Measurements from ENCODE around the gene OTX2.
A peak's percentile ranks its signal among the peaks of the same experiment; 100 is the strongest.

Gene OTX2

DNA sequence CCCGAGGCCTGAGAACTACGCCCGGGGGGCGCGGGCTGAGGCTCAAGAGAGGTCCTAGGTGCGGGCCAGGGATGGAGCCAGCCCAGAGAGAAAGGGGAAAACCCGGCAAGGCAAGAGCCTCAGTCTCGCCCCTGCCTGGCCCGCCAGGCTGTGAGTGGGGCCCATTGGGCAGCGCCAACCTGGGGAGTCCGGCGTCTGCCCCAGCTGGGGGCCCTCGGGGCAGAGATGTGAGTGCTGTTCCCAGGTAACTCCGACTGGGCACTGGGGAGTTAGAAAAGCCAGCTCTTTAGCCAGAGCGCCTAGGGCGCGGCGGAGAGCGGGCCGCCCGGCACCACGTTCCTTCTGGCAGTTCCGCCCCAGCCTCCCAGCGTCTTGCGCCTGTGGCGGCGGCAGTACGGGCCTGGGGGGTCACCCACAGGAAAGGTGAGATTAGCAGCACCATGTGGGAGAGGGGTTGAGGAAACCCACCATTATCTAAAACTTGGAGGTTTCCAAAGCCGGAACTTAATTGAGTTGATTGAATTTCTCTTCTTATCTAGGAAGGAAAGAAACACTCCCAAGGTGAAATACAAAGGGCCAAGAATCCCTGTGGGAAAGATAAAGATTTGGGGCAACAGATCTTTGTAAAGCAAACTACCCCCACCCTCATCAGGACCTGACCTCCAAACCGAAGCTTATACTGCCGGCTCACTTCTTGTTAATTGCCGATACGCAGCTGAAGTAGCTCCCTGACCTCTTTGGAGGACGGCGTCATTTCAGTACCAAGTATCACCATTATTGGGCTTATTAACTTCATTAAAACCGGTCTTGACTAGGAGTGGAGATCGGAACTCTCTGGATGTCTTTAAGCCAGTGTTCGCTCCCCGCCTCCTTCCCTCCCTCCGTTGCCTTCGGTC lies 11.6 kb downstream of the OTX2 start:
- Histone ChIP-seq H3K27ac (ENCODE audit: low read depth, low read length) (no peak overlapping the region), H4K8ac (ENCODE audit: low read depth, low read length) (no peak overlapping the region), H4K91ac (ENCODE audit: low read depth, low read length) (no peak overlapping the region), H3K4me3 (ENCODE audit: low read depth, low read length) (no peak overlapping the region), H3K9ac (ENCODE audit: low read length) (no peak overlapping the region), H3K79me2 (ENCODE audit: control insufficient read depth, insufficient read depth, low read length, poor library complexity) (no peaks in the 10 kb centered on the region), H2BK120ac (ENCODE audit: insufficient read depth, low read length, poor library complexity) (no peak overlapping the region), H2AFZ (ENCODE audit: insufficient read depth, low read length, poor library complexity) (peak overlapping the region; percentile 59), H3K4me2 (ENCODE audit: low read length) (peak overlapping the region; percentile 62), H3K14ac (ENCODE audit: low read length) (no peak overlapping the region), H2AK5ac (ENCODE audit: low read length) (no peak overlapping the region), H3K23ac (ENCODE audit: low read length) (no peak overlapping the region), H2BK12ac (ENCODE audit: low read length) (no peak overlapping the region), H2BK5ac (ENCODE audit: low read depth, low read length, poor library complexity) (no peak overlapping the region), H4K12ac (ENCODE audit: low read depth, low read length) (no peak overlapping the region), H3K79me1 (ENCODE audit: low read length) (no peaks in the 10 kb centered on the region), H3K4ac (ENCODE audit: low read depth, low read length) (no peak overlapping the region), H3K9me3 (ENCODE audit: insufficient read depth, low read depth, low read length) (peaks cover 3% of the 10 kb centered on the region), H3K18ac (ENCODE audit: low read length) (no peak overlapping the region), H3K36me3 (ENCODE audit: control insufficient read depth in 1 of 2, insufficient read depth in 2 of 2, low read length in 2 of 2) (no peaks in the 10 kb centered on the region), H3K4me1 (ENCODE audit: control insufficient read depth in 1 of 2, insufficient read depth in 2 of 2, low read length in 2 of 2) (peaks cover 19 to 29% of the 10 kb centered on the region in 2 experiments), H3K27me3 (ENCODE audit: insufficient read depth, low read length) (peaks cover 77% of the 10 kb centered on the region)
- no peak for DNase-seq
- no CpG with 5 or more reads among the region's 41 CpGs for WGBS (ENCODE audit: extremely low coverage, insufficient coverage, insufficient read length)

DNA sequence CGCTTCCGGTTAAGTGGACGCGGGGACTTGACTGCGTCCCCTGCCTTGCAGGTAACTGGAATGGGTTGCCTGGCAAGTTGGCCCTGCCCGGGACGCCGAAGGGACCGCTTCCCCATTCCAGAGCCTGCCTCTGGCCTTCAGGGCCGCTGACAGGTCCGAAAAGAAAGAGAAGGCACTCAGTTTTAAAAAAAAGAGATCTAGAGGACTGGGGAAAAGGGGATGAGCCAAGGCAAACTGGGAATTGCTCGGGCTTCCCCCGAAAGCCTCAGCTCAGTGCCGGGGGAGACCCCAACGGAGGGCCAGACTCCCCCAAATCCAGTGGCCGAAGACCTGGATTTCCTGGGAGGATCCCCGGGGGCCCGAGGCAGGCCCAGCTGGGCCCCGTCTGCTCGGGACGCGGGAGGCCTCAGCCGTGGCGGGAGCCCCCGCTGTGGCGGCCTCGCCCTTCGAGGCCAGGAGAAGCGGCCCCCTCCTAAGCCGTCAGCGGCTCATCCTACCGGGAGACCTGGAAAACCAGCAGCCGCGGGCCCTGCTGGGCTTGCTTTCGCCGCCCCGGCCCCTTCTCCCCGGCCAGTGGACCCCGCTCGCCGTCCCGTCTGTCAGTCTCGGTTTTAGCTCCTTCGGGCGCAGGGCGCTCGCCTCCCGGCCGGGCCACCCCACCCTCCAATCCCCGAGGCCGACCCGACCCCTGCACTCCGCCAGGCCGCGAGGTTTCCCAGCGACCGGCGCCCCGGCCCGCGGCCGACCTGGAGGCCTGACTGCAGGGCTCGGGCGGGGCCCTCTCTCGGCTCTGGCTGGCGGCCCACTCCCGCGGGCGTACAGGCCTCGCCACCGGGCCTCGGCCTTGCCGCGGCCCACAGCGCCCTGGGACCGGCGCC lies 12.5 kb downstream of the OTX2 start:
- H3K27ac ChIP-seq (ENCODE audit: low read depth, low read length), result no peak overlapping the region
- H3K36me3 ChIP-seq (ENCODE audit: control insufficient read depth in 1 of 2, insufficient read depth in 2 of 2, low read length in 2 of 2), result no peaks in the 10 kb centered on the region
- no peaks in the 10 kb centered on the region for H3K79me2 ChIP-seq (ENCODE audit: control insufficient read depth, insufficient read depth, low read length, poor library complexity)
- no peak overlapping the region for H2BK12ac ChIP-seq (ENCODE audit: low read length)
- no peak overlapping the region for H3K9ac ChIP-seq (ENCODE audit: low read length)
- peaks cover 72% of the 10 kb centered on the region for H3K27me3 ChIP-seq (ENCODE audit: insufficient read depth, low read length)
- H3K4me3 ChIP-seq (ENCODE audit: low read depth, low read length), result no peak overlapping the region
- WGBS (ENCODE audit: extremely low coverage, insufficient coverage, insufficient read length), result no CpG with 5 or more reads among the region's 77 CpGs
- peak overlapping the region; percentile 59 for H2AFZ ChIP-seq (ENCODE audit: insufficient read depth, low read length, poor library complexity)
- H4K91ac ChIP-seq (ENCODE audit: low read depth, low read length), result no peak overlapping the region
- H3K9me3 ChIP-seq (ENCODE audit: insufficient read depth, low read depth, low read length), result peaks cover 3% of the 10 kb centered on the region
- no peak overlapping the region for H4K8ac ChIP-seq (ENCODE audit: low read depth, low read length)
- no peak for DNase-seq
- no peak overlapping the region for H3K18ac ChIP-seq (ENCODE audit: low read length)
- H3K79me1 ChIP-seq (ENCODE audit: low read length), result no peaks in the 10 kb centered on the region
- H3K4me1 ChIP-seq (ENCODE audit: control insufficient read depth in 1 of 2, insufficient read depth in 2 of 2, low read length in 2 of 2), result peaks cover 19 to 29% of the 10 kb centered on the region in 2 experiments
- H3K4ac ChIP-seq (ENCODE audit: low read depth, low read length), result no peak overlapping the region
- no peak overlapping the region for H2BK120ac ChIP-seq (ENCODE audit: insufficient read depth, low read length, poor library complexity)
- H2AK5ac ChIP-seq (ENCODE audit: low read length), result no peak overlapping the region
- no peak overlapping the region for H3K23ac ChIP-seq (ENCODE audit: low read length)
- H3K14ac ChIP-seq (ENCODE audit: low read length), result no peak overlapping the region
- H3K4me2 ChIP-seq (ENCODE audit: low read length), result peak overlapping the region; percentile 62
- H2BK5ac ChIP-seq (ENCODE audit: low read depth, low read length, poor library complexity), result no peak overlapping the region
- no peak overlapping the region for H4K12ac ChIP-seq (ENCODE audit: low read depth, low read length)

DNA sequence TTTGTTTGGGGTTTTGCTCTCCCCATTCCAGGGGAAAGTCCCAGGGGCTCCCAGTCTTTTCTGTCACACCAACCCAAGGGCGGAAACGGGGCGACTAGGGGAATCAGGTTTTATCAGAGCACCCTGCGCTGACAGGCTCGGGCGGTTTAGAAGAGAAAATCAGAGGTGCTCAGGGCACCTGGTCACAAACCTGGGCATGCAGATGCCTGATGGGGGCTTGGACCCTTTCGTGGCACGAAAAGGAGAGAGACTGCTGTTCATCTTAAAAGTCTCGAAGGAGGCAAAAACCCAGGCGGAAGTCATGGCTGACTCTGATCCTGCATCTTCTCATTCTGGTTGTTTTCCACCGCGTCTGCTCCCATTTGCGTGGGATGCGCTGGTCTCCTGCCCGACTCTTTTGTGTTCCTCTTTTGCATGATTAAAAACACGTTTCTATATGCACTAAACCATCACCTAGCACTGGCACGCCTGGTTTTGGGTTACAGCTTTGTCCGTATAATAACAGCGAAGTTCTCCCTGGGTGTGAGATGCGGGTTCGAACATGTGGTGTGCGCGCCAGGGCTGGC lies 13.2 kb downstream of the OTX2 start:
- no peak overlapping the region for H4K8ac ChIP-seq (ENCODE audit: low read depth, low read length)
- no peaks in the 10 kb centered on the region for H3K79me2 ChIP-seq (ENCODE audit: control insufficient read depth, insufficient read depth, low read length, poor library complexity)
- H3K27ac ChIP-seq (ENCODE audit: low read depth, low read length), result no peak overlapping the region
- H2BK120ac ChIP-seq (ENCODE audit: insufficient read depth, low read length, poor library complexity), result no peak overlapping the region
- H3K4me2 ChIP-seq (ENCODE audit: low read length), result peak overlapping the region; percentile 62
- no peak overlapping the region for H2AK5ac ChIP-seq (ENCODE audit: low read length)
- peaks cover 3% of the 10 kb centered on the region for H3K9me3 ChIP-seq (ENCODE audit: insufficient read depth, low read depth, low read length)
- no CpG with 5 or more reads among the region's 23 CpGs for WGBS (ENCODE audit: extremely low coverage, insufficient coverage, insufficient read length)
- H3K9ac ChIP-seq (ENCODE audit: low read length), result no peak overlapping the region
- DNase-seq, result no peak
- no peak overlapping the region for H3K14ac ChIP-seq (ENCODE audit: low read length)
- no peaks in the 10 kb centered on the region for H3K79me1 ChIP-seq (ENCODE audit: low read length)
- H3K36me3 ChIP-seq (ENCODE audit: control insufficient read depth in 1 of 2, insufficient read depth in 2 of 2, low read length in 2 of 2), result no peaks in the 10 kb centered on the region
- H3K4ac ChIP-seq (ENCODE audit: low read depth, low read length), result no peak overlapping the region
- H3K4me1 ChIP-seq (ENCODE audit: control insufficient read depth in 1 of 2, insufficient read depth in 2 of 2, low read length in 2 of 2), result peaks cover 19 to 29% of the 10 kb centered on the region in 2 experiments
- H2AFZ ChIP-seq (ENCODE audit: insufficient read depth, low read length, poor library complexity), result no peak overlapping the region
- no peak overlapping the region for H2BK12ac ChIP-seq (ENCODE audit: low read length)
- no peak overlapping the region for H4K91ac ChIP-seq (ENCODE audit: low read depth, low read length)
- peaks cover 71% of the 10 kb centered on the region for H3K27me3 ChIP-seq (ENCODE audit: insufficient read depth, low read length)
- no peak overlapping the region for H4K12ac ChIP-seq (ENCODE audit: low read depth, low read length)
- H3K4me3 ChIP-seq (ENCODE audit: low read depth, low read length), result no peak overlapping the region
- H3K23ac ChIP-seq (ENCODE audit: low read length), result no peak overlapping the region
- H2BK5ac ChIP-seq (ENCODE audit: low read depth, low read length, poor library complexity), result no peak overlapping the region
- no peak overlapping the region for H3K18ac ChIP-seq (ENCODE audit: low read length)

DNA sequence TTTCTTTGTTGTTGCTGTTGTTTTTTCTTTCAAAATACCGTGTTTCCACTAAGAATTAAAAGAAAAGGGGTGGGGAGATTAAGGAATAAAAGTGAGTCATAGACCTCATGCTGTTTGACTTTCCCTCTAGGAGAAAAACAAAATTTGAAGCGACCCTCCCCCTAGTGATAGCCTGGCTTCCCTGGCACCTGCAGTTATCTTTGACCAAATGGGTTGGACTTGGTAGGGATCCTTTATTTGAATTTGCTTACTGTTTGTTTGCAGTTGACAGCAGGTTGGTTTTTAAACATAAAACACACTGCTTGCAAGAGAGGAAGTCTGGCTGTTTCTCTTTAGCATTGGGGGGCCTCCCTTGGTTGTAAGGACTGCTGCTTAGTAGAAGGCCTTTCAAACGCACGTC lies 14.0 kb downstream of the OTX2 start:
- Histone ChIP-seq H3K27me3 (ENCODE audit: insufficient read depth, low read length) (peaks cover 65% of the 10 kb centered on the region), H3K4ac (ENCODE audit: low read depth, low read length) (no peak overlapping the region), H2BK120ac (ENCODE audit: insufficient read depth, low read length, poor library complexity) (no peak overlapping the region), H3K18ac (ENCODE audit: low read length) (no peak overlapping the region), H3K79me2 (ENCODE audit: control insufficient read depth, insufficient read depth, low read length, poor library complexity) (no peaks in the 10 kb centered on the region), H3K9me3 (ENCODE audit: insufficient read depth, low read depth, low read length) (peaks cover 2% of the 10 kb centered on the region), H3K27ac (ENCODE audit: low read depth, low read length) (no peak overlapping the region), H4K91ac (ENCODE audit: low read depth, low read length) (no peak overlapping the region), H2BK12ac (ENCODE audit: low read length) (no peak overlapping the region), H4K8ac (ENCODE audit: low read depth, low read length) (no peak overlapping the region), H3K4me1 (ENCODE audit: control insufficient read depth in 1 of 2, insufficient read depth in 2 of 2, low read length in 2 of 2) (peaks cover 19 to 29% of the 10 kb centered on the region in 2 experiments), H2AK5ac (ENCODE audit: low read length) (no peak overlapping the region), H3K4me2 (ENCODE audit: low read length) (no peak overlapping the region), H4K12ac (ENCODE audit: low read depth, low read length) (no peak overlapping the region), H2AFZ (ENCODE audit: insufficient read depth, low read length, poor library complexity) (no peak overlapping the region), H3K4me3 (ENCODE audit: low read depth, low read length) (no peak overlapping the region), H2BK5ac (ENCODE audit: low read depth, low read length, poor library complexity) (no peak overlapping the region), H3K36me3 (ENCODE audit: control insufficient read depth in 1 of 2, insufficient read depth in 2 of 2, low read length in 2 of 2) (no peaks in the 10 kb centered on the region), H3K79me1 (ENCODE audit: low read length) (no peaks in the 10 kb centered on the region), H3K23ac (ENCODE audit: low read length) (no peak overlapping the region), H3K9ac (ENCODE audit: low read length) (no peak overlapping the region), H3K14ac (ENCODE audit: low read length) (no peak overlapping the region)
- DNase-seq, result no peak
- WGBS (ENCODE audit: extremely low coverage, insufficient coverage, insufficient read length), result no CpG with 5 or more reads among the region's 4 CpGs
